Osteoblast (primary cell): ENCODE data around the gene PIK3AP1. TPM values are rescaled to one million over a fixed set of nuclear protein-coding genes. Genes with fewer than 3 reads are reported as not detected.

Source experiments
- DNase-seq: peaks from one replicate; pipeline ENCODE4 v3.0.0; 2011; ENCODE audit warnings: low spot score, mixed read lengths; ENCODE audit not compliant: insufficient read length; ENCODE audit errors: missing footprints
- H2AFZ ChIP-seq: 2 replicates; pipeline ENCODE4 v1.6.0; 2011; ENCODE audit warnings: mild to moderate bottlenecking, low read length
- H3K27ac ChIP-seq: 2 replicates; pipeline ENCODE4 v1.5.1; 2011; ENCODE audit warnings: mild to moderate bottlenecking, low read depth, low read length, moderate library complexity
- H3K27me3 ChIP-seq: 2 replicates; pipeline ENCODE4 v1.6.0; 2012; ENCODE audit warnings: mild to moderate bottlenecking, control low read depth, inconsistent platforms, low read length, moderate library complexity; ENCODE audit not compliant: insufficient read depth
- H3K36me3 ChIP-seq: 2 replicates; pipeline ENCODE4 v1.5.1; 2011; ENCODE audit warnings: mild to moderate bottlenecking, low read length, control low read depth, moderate library complexity; ENCODE audit not compliant: insufficient read depth
- H3K4me1 ChIP-seq: 2 replicates; pipeline ENCODE4 v1.5.1; 2011; ENCODE audit warnings: mild to moderate bottlenecking, low read length, control low read depth, moderate library complexity; ENCODE audit not compliant: insufficient read depth
- H3K4me2 ChIP-seq: 2 replicates; pipeline ENCODE4 v1.6.0; 2011; ENCODE audit warnings: mild to moderate bottlenecking, low read length; ENCODE audit not compliant: insufficient read depth
- H3K4me3 ChIP-seq: fragments of 200-600 bp; sonication (generic); 3 replicates; pipeline ENCODE4 v1.5.1; 2012; ENCODE audit warnings: mild to moderate bottlenecking, low read length, inconsistent platforms; ENCODE audit not compliant: insufficient read depth
- H3K79me2 ChIP-seq: 2 replicates; pipeline ENCODE4 v1.6.0; 2012; ENCODE audit warnings: mild to moderate bottlenecking, low read length, control low read depth, inconsistent platforms; ENCODE audit not compliant: insufficient read depth
- H3K9me3 ChIP-seq: 2 replicates; pipeline ENCODE4 v1.5.1; 2011; ENCODE audit warnings: low read depth, low read length, control low read depth
- H4K20me1 ChIP-seq: 2 replicates; pipeline ENCODE4 v1.6.0; 2012; ENCODE audit warnings: mild to moderate bottlenecking, low read length, control low read depth; ENCODE audit not compliant: insufficient read depth
- CTCF ChIP-seq: IDR thresholded peaks from 2 replicates; pipeline ENCODE4 v1.5.1; 2011; ENCODE audit warnings: mild to moderate bottlenecking, low read depth, low read length, moderate library complexity; ENCODE audit errors: extremely low read depth
- total RNA-seq: library from RNA; depleted of rRNA; stranded (reverse); fragments of >200 nt; gene quantifications from 2 replicates; pipeline ENCODE4 v1.2.3, GENCODE V29; 2012

The PIK3AP1 gene
- total RNA-seq, 1 donor: 0.36 TPM

GRCh38 chr10:96596422-96597407 lies 123.6 kb downstream of the PIK3AP1 start:
- TF ChIP-seq CTCF: no peak
- Histone ChIP-seq H3K79me2 (no peaks in the 10 kb centered on the region), H3K27me3 (peaks cover 14% of the 10 kb centered on the region), H3K27ac (no peak overlapping the region), H3K36me3 (no peaks in the 10 kb centered on the region), H3K4me1 (no peaks in the 10 kb centered on the region), H3K4me2 (no peak overlapping the region), H3K9me3 (no peaks in the 10 kb centered on the region), H2AFZ (no peak overlapping the region), H3K4me3 (no peak overlapping the region), H4K20me1 (no peaks in the 10 kb centered on the region)
- no peak for DNase-seq

- Histone ChIP-seq H3K36me3 (no peaks in the 10 kb centered on the region), H3K4me1 (no peaks in the 10 kb centered on the region), H4K20me1 (no peaks in the 10 kb centered on the region), H3K27me3 (peaks cover 14% of the 10 kb centered on the region), H3K79me2 (no peaks in the 10 kb centered on the region), H3K4me3 (no peak overlapping the region), H3K27ac (no peak overlapping the region), H2AFZ (no peak overlapping the region), H3K9me3 (no peaks in the 10 kb centered on the region), H3K4me2 (no peak overlapping the region)
- DNase-seq: no peak
- TF ChIP-seq CTCF: no peak
These were observed 124.6 kb downstream of the PIK3AP1 start for GRCh38 chr10:96595741-96596140.

GRCh38 chr10:96591946-96592345 lies 128.4 kb downstream of the PIK3AP1 start:
- H2AFZ ChIP-seq: no peak overlapping the region
- no peak overlapping the region for H3K27ac ChIP-seq
- no peak overlapping the region for H3K4me2 ChIP-seq
- no peak overlapping the region for H3K4me3 ChIP-seq
- no peak for TF ChIP-seq CTCF
- peaks cover 15% of the 10 kb centered on the region for H3K4me1 ChIP-seq
- peaks cover 3% of the 10 kb centered on the region for H3K27me3 ChIP-seq
- no peaks in the 10 kb centered on the region for H3K36me3 ChIP-seq
- no peaks in the 10 kb centered on the region for H3K79me2 ChIP-seq
- no peak for DNase-seq
- no peaks in the 10 kb centered on the region for H4K20me1 ChIP-seq
- H3K9me3 ChIP-seq: no peaks in the 10 kb centered on the region

GRCh38 chr10:96588616-96589419 lies 131.5 kb downstream of the PIK3AP1 start:
- H3K79me2 ChIP-seq: peaks cover 30% of the 10 kb centered on the region
- H3K4me3 ChIP-seq: no peak overlapping the region
- no peak overlapping the region for H3K4me2 ChIP-seq
- H3K27me3 ChIP-seq: no peaks in the 10 kb centered on the region
- no peak for TF ChIP-seq CTCF
- no peak for DNase-seq
- no peaks in the 10 kb centered on the region for H3K36me3 ChIP-seq
- H2AFZ ChIP-seq: no peak overlapping the region
- H4K20me1 ChIP-seq: peaks cover 26% of the 10 kb centered on the region
- no peaks in the 10 kb centered on the region for H3K9me3 ChIP-seq
- H3K4me1 ChIP-seq: peaks cover 18% of the 10 kb centered on the region
- no peak overlapping the region for H3K27ac ChIP-seq
